BJ (cell line): ENCODE results near the gene L3MBTL4. TPM values are rescaled to one million over a fixed set of nuclear protein-coding genes. Genes with fewer than 3 reads are reported as not detected.
"Not testable (repeated sequence)": the region's sequence is repeated elsewhere in the genome, so short reads cannot be mapped to it uniquely, and the experiment has no call there.

Experiments
- CTCF ChIA-PET: fragments of 350-600 bp; formaldehyde crosslinking; extraction: SDS; loops from one replicate; lab custom pipeline; 2021; ENCODE audit warnings: antibody characterized with exemption, inconsistent platforms; lab: Yijun Ruan, JAX
- POLR2A ChIA-PET: fragments of 300-600 bp; sonication (Branson Sonifier 250); formaldehyde crosslinking; extraction: SDS; loops from one replicate; lab custom pipeline; 2021; ENCODE audit warnings: antibody characterized with exemption; lab: Charles Lee
- DNase-seq: peaks from one replicate; pipeline ENCODE4 v3.0.0-alpha.2; 2011; ENCODE audit warnings: low read depth
- H3K27me3 ChIP-seq: 2 replicates; pipeline ENCODE4 v1.6.0; 2011; ENCODE audit warnings: low read length; ENCODE audit not compliant: control insufficient read depth, insufficient read depth
- H3K36me3 ChIP-seq: 2 replicates; pipeline ENCODE4 v1.5.1; 2011; ENCODE audit warnings: low read length; ENCODE audit not compliant: control insufficient read depth, insufficient read depth
- H3K4me3 ChIP-seq: 2 replicates; pipeline ENCODE4 v1.5.1; 2011; ENCODE audit warnings: low read depth, mild to moderate bottlenecking, control low read depth, low read length
- CTCF ChIP-seq: IDR thresholded peaks from 2 replicates; pipeline ENCODE4 v1.5.1; 2011; ENCODE audit warnings: low read depth, mild to moderate bottlenecking, control low read depth, inconsistent platforms, low read length, moderate library complexity; ENCODE audit not compliant: insufficient read depth
- polyA plus RNA-seq: library from polyadenylated mRNA; depleted of rRNA; stranded (reverse); fragments of >200 nt; gene quantifications from 2 replicates; pipeline ENCODE4 v1.2.3, GENCODE V29; 2011

The L3MBTL4 gene
- polyA plus RNA-seq, 1 experiment = not detected

GRCh38 chr18:6199777-6200176 is 214.9 kb downstream of the L3MBTL4 start:
- Histone ChIP-seq H3K36me3 (no peaks in the 10 kb centered on the region), H3K27me3 (no peaks in the 10 kb centered on the region), H3K4me3 (no peak overlapping the region)
- ChIA-PET POLR2A (no interaction called here), CTCF (interaction anchor here (1.7 to 2.0 kb wide), 2 partner anchors 8 to 19 kb away, joined by 4 to 5 read pairs; no protein-coding TSS in a partner anchor)
- no peak for TF ChIP-seq CTCF
- no peak for DNase-seq

GRCh38 chr18:6198585-6198984 is 216.1 kb downstream of the L3MBTL4 start:
- Histone ChIP-seq H3K4me3 (no peak overlapping the region), H3K36me3 (no peaks in the 10 kb centered on the region), H3K27me3 (no peaks in the 10 kb centered on the region)
- ChIA-PET CTCF (interaction anchor here (1.7 to 2.0 kb wide), 2 partner anchors 9 to 21 kb away, joined by 4 to 5 read pairs; no protein-coding TSS in a partner anchor), POLR2A (no interaction called here)
- DNase-seq = no peak
- no peak for TF ChIP-seq CTCF

- no peaks in the 10 kb centered on the region for H3K36me3 ChIP-seq
- no peak for DNase-seq
- POLR2A ChIA-PET = no interaction called here
- no peak for TF ChIP-seq CTCF
- CTCF ChIA-PET = interaction anchor here (0.9 kb wide), 1 partner anchor 8 kb away, joined by 3 read pairs; no protein-coding TSS in a partner anchor
- no peaks in the 10 kb centered on the region for H3K27me3 ChIP-seq
- H3K4me3 ChIP-seq = no peak overlapping the region
These were observed 220.1 kb downstream of the L3MBTL4 start for GRCh38 chr18:6194640-6195039.

- H3K27me3 ChIP-seq, DNase-seq, CTCF ChIA-PET, H3K4me3 ChIP-seq, H3K36me3 ChIP-seq, POLR2A ChIA-PET: not testable (repeated sequence)
These were observed 228.9 kb downstream of the L3MBTL4 start for GRCh38 chr18:6185782-6186181.

- ChIA-PET POLR2A (no interaction called here), CTCF (no interaction called here)
- Histone ChIP-seq H3K4me3 (no peak overlapping the region), H3K36me3 (no peaks in the 10 kb centered on the region), H3K27me3 (no peaks in the 10 kb centered on the region)
- no peak for DNase-seq
- TF ChIP-seq CTCF = no peak
These were observed 239.5 kb downstream of the L3MBTL4 start for GRCh38 chr18:6174983-6175745.

GRCh38 chr18:6170604-6171003 is 244.1 kb downstream of the L3MBTL4 start:
- CTCF ChIA-PET = no interaction called here
- POLR2A ChIA-PET = no interaction called here
- no peaks in the 10 kb centered on the region for H3K36me3 ChIP-seq
- no peak for DNase-seq
- H3K4me3 ChIP-seq = no peak overlapping the region
- TF ChIP-seq CTCF = no peak
- no peaks in the 10 kb centered on the region for H3K27me3 ChIP-seq
